Erythroblast (primary cell): ENCODE results near the gene ACTL6B.

Experiments
- DNase-seq, 2 experiments: peaks; one replicate each; lab custom pipeline; 2025; lab: John Stamatoyannopoulos, UW
- GATA1 ChIP-seq: IDR thresholded peaks from 2 replicates; pipeline ENCODE4 v1.6.1; 2011; ENCODE audit warnings: low read depth, mild to moderate bottlenecking, control low read depth, low read length, moderate library complexity
- POLR2A ChIP-seq: IDR thresholded peaks from 2 replicates; pipeline ENCODE4 v1.6.1; 2011; ENCODE audit warnings: mild to moderate bottlenecking, low read length

Gene ACTL6B

DNA sequence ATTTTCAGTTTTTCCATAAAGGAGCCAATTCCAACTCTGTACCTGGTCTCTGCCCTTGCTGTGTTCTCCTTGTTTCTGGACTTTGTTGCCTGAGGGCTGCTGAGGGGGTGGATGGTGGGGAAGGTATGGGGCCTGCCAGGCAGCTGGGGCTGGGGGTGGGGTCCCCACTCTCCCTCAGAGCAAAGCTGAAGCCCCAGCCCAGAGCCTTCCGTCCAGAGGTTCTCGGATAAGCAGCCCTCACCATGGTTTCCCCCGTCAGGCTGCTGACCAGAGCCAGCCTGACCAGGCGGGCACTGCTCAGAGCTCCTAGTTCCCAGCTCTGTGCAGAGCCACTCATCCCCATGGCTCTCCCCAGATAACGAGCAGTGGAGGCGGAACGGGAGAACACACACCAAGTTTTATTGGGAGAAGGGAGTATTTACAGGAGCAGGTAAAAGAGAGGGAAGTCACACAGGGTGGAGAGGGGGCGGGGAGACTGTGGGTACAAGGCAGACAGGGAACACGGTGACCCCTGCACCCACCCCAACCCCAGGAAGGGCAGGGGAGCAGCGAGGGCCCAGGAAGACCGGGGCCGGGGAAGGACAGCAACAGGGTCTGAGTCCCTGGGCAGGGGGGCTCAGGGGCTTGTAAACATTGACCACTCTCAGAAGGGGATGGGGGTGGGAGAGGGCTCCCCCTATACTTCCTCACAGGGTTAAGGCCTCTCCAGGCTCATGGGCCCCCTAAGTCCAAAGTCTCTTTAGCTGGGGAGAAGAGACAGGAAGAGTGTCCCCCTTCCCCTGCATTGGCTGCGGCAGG lies 23.1 kb upstream of the ACTL6B start:
- no peak for TF ChIP-seq POLR2A
- no peak for TF ChIP-seq GATA1
- no peak for DNase-seq

DNA sequence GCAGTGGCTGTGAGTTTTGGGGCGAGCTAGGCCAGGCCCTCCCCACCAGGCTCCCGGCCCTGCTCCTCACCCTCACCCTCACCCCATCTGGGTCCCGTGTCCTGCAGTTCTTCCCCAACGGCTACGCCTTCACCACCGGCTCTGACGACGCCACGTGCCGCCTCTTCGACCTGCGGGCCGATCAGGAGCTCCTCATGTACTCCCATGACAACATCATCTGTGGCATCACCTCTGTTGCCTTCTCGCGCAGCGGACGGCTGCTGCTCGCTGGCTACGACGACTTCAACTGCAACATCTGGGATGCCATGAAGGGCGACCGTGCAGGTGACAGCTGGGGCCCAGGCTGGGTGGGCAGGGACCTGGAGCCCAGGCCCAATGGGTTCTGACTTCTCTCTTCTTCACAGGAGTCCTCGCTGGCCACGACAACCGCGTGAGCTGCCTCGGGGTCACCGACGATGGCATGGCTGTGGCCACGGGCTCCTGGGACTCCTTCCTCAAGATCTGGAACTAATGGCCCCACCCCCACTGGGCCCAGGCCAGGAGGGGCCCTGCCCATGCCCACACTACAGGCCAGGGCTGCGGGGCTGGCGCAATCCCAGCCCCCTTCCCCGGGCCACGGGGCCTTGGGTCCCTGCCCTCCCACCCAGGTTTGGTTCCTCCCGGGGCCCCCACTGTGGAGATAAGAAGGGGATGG lies 22.2 kb upstream of the ACTL6B start:
- TF ChIP-seq POLR2A (peak; percentile 29), GATA1 (no peak)
- no peak for DNase-seq

DNA sequence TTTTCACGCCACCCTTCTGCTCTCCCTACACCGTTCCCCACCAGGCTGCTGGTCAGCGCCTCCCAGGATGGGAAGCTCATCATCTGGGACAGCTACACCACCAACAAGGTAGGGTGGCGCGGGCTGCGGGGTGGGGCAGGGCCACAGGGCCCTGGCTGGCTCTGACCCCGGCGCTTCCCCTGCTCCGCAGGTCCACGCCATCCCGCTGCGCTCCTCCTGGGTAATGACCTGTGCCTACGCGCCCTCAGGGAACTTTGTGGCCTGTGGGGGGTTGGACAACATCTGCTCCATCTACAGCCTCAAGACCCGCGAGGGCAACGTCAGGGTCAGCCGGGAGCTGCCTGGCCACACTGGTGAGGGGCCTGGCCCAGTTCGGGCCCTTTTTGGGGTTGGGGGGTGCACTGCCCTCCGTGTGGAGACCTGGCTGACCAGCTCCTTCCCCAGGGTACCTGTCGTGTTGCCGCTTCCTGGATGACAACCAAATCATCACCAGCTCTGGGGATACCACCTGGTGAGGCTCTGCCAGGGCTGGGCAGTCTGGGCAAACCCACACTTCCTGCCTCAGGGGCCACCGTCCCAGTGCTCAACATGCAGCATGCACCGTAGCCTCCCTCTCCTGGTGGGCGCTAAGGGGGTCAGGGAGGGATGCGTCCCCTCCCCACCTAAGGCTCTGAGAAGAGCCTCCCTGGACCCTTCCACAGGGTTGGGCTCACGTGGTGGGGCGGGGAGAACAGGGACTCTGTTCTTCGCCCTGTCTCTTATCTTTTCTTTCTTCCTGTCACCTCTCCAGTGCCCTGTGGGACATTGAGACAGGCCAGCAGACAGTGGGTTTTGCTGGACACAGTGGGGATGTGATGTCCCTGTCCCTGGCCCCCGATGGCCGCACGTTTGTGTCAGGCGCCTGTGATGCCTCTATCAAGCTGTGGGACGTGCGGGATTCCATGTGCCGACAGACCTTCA lies 21.3 kb upstream of the ACTL6B start:
- TF ChIP-seq GATA1 (no peak), POLR2A (no peak)

DNA sequence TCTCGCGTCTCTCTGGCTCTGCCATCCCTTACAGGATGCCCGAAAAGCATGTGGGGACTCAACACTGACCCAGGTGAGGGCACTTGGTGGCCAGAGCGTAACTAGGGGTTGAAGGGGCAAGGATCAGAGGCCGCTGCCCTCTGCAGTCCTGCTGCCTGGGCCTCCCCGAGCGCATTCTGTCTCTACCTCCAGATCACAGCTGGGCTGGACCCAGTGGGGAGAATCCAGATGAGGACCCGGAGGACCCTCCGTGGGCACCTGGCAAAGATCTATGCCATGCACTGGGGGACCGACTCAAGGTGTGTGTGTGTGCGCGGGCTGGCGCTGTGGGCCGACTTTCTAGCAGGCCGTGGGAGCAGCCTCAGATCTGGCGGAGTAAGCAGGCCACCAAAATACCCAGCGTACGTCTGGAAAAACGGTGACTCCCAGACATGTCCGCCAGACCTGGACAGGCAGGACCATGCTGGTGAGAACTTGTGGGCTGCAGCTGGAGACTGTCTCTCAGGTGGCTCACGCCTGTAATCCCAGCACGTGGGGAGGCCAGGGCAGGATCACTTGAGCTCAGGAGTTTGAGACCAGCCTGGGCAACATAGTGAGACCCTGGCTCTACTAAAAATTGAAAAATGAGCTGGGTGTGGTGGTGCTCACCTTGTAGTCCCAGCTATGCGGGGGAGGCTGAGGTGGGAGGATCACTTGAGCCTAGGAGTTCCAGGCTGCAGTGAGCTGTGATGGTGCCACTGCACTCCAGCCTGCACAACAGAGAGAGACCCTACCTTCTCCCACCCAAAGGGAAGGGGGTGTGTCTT lies 20.5 kb upstream of the ACTL6B start:
- DNase-seq, result no peak
- TF ChIP-seq POLR2A, result no peak
- TF ChIP-seq GATA1, result no peak

More for the DNA sequence above, 21.3 kb upstream of the ACTL6B start:
- DNase-seq, result no peak

DNA sequence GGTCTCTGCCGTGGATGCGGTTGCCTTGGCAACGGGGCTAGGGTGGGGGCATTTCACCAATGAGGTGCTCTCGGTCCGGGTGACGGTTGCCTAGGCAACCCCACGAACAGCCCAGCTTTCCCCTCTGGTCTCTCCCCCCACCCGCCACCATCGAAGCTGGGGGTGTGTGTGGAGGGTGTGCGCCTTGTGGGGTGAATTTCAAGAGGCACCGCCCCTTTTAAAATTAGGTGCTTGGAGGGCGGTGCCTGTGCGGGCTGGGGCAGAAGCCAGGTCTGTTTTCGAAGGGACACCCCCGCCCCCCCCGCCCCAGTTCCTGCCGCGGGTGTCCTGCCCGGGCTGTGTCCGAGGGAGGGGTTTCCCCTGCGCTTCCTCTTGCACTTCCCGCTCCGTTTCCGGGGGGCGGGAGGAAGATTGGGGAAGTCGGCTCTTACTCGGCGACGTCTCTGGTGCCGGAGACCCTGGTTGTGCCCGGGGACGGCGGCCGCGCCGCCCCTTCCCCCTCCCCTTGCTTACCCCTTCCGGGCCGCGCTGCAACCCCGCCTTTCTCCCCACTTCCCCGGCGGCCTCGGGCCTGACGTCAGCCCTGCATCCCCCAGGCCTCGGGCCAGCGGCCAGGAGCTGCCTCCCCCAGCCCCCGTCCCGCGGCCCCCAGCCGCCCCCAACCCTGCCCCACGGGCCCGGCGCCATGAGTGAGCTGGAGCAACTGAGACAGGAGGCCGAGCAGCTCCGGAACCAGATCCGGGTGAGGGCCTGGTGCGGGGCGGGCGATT lies 19.5 kb upstream of the ACTL6B start:
- peak; percentile 88 to 89 for DNase-seq
- no peak for TF ChIP-seq GATA1
- peak; percentile 24 for TF ChIP-seq POLR2A

DNA sequence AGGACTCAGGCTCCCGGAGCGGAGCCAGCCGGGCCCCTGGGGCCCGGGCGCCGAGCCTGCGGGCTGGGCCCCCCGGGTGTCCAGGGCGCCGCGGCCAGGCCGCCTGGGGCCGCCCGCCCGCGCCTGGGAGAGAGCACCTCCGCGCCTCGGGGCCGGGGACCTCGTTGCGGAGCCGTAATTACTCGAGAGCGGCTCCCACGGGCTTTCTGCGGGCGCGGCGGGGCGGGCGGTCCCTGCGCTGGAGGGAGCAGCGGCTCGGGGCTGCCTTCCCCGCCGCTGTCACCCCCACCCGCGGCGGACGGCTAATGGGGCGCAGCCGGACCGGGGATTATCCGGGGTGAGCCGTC lies 18.8 kb upstream of the ACTL6B start:
- DNase-seq, result peak; percentile 64 to 82
- TF ChIP-seq GATA1, result no peak
- TF ChIP-seq POLR2A, result no peak

DNA sequence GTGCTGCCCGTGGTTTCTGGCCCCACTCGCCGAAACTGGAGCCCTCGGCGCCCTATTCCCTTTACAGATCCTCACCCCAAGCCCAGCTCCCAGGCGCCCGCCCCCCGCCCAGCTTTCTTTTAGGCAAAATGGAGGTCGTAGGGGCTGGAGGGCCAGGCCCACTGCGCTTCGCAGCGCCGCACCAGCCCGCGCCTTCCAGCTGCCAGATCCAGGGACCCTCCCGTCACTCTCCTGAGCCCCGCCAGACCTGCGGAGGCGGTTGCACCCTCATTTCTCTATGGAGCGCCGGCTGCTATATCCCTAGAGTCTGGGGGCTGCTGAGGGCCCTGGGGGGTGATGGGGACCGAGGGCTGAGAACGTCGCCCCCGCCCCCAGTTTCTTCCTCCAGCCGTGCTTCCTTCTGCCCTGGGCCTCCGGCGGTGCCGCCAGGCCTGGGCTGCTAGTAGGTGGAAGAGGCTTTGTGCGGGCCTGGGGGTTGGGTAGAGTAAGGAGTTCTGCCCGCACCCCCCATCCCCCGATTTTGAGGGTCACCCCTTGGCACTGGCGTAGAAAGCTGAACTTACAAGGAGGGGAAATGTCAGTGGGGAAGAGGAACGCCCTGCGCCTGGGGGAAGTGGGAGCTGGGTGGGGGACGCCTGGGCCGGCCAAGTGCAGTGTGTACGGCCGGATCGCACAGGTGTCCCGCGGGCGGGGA lies 18.3 kb upstream of the ACTL6B start:
- no peak for TF ChIP-seq POLR2A
- TF ChIP-seq GATA1, result no peak
- DNase-seq, result peak; percentile 70 to 77

DNA sequence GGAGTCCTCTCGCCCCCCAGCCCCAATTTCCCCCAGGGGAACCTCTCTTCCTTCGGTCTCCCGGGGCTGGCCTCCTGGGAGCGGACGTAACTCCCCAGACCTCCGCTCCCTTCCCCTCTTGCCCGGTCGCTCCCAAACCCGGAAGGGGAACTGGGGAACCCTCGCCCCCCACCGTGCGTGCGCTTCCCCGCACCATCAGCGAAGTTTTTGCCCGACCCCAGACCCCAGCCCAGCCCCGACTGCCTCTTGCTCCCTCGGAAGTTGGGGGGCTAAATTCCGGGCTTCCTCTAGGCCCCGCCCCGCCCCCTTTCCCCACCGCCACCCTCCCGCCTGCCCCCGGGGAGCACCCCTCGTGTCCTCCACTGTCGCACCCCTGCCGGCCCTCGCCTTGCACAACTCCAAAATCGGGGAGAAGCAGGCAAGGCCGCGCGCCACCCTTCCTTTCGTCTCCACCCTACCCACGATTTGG lies 17.7 kb upstream of the ACTL6B start:
- DNase-seq, result peak; percentile 71 to 81
- no peak for TF ChIP-seq POLR2A
- TF ChIP-seq GATA1, result no peak

DNA sequence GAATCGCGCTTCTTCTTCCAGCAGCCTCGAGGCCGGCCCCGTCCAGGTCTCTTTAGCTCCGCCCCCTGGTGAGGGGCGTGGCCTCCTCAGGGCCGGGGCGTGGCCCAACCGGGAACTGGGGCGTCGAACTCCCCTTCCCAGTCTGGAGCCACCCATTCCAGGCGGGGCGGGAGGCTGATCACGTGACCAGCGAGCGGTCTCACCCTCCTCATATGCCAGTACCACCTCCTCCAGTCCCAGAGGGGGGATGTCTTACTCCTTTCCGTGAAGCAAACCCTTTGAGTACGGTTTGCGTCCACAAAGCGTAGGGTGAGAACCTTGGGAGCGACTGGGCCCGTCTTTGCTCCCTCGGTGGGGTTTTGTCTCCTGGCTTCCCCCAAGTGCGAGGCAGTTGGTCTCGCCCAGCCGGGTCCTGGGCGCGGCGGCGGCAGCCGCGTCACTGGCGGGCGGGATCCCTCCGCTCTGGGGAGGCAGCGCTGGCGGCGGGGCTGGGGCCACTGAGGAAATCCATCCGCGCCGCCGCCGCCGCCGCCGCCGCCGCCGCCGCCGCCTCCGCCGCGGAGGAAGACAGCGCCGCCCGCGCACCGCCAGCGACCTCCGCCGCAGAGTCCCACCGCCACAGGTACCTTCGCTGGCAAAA lies 17.2 kb upstream of the ACTL6B start, which contains the start of gene GNB2:
Gene GNB2 (plus strand): TSS at position 439 of the 640 bp plus-strand sequence. CDS start 2,526 bp downstream, outside the sequence.
- TF ChIP-seq POLR2A (peak; percentile 38), GATA1 (no peak)
- peak; percentile 100 for DNase-seq

DNA sequence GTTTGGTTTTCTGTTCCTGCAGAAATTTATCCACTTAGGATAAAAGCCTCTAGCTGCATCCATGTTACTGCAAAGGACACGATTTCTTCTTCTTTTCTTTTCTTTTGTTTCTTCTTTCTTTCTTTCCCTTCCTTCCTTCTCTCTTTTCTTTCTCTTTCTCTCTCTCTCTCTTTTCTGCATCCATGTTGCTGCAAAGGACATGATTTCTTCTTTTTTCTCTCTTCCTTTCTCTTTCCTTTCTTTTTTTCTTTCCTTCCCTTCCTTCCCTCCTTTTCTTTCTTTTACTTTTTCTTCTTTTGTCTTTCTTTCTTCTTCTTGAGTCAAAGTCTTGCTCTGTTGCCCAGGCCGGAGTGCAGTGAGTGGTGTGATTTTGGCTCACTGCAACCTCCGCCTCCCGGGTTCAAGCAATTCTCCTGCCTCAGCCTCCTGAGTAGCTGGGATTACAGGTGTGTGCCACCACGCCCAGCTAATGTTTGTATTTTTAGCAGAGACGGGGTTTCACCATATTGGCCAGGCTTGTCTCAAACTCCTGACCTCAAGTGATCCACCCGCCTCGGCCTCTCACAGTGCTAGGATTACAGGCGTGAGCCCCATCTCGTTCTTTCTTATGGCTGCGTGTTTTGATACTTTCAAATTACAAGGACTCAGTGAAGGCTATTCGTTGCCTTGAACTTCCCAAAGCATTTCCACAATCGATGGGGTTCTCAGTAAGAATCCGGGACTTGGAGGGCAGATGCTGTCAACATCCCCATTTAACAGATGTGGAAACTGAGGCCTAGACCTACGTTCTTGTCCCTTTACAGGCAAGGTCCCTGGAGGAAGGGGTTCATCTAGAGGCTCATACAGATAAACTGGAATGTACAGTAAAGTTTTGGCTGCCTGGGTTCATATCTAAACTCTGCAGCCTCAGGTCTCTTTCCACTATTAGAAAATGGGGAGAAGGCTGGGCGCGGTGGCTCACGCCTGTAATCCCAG lies 15.4 kb upstream of the ACTL6B start:
- no peak for TF ChIP-seq GATA1
- TF ChIP-seq POLR2A, result no peak
- no peak for DNase-seq
